Measurements from ENCODE around the gene ABHD8. TPM values are rescaled to one million over a fixed set of nuclear protein-coding genes. Genes with fewer than 3 reads are reported as not detected.

Gene ABHD8
- total and polyA plus RNA-seq, 2 of the 4 experiments (the other 2 are of a cell fraction), result 3.9 to 10.2 TPM

DNA sequence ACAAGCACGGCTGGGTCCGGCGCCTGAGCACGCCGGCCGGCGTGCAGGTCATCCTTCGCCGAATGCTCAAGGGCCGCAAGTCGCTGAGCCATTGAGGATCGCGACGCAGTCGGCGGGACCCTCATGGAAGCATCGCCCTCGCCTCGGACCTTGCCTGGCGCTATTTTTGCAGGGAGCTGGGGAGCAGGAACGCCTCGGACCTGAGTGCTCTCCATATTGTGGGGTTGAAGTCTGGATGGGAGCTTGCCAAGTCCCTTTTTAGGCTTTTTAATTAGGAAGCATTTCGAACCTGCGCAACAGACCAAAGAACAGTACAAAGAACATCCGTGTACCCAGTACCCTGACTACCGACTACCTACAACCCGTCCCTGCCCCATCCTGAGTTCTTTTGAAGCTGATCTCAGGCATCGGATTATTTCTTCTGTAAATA is 3.1 kb upstream of the ABHD8 start:
- H2BK15ac ChIP-seq (ENCODE audit: low read depth, low read length), result peak overlapping the region; percentile 87; the same call in 2 of the 3 replicates
- ChIA-PET CTCF (interaction anchor here (0.7 kb wide), 1 partner anchor 18 kb away, joined by 7 read pairs; no protein-coding TSS in a partner anchor), POLR2A (ENCODE audit: unreplicated experiment) (no interaction called here)
- peak overlapping the region; percentile 77 for H4K91ac ChIP-seq (ENCODE audit: insufficient read depth, low read depth, low read length)
- no peak overlapping the region for H2BK120ac ChIP-seq (ENCODE audit: low read depth, low read length)
- no TSS peak for BruUV-seq (replicated peaks)
- H3K9me1 ChIP-seq (ENCODE audit: insufficient read depth, low read length), result peaks cover 26% of the 10 kb centered on the region
- 0% methylated on average over 14 of the region's 28 CpGs; no CpG with 5 or more reads in 1 of the 2 experiments for WGBS, 2 experiments (ENCODE audit: extremely low coverage in 2 of 2, insufficient read length in 1 of 2)
- H3K27ac ChIP-seq (ENCODE audit: insufficient read depth, low read length), result peak overlapping the region; percentile 61
- H3K36me3 ChIP-seq (ENCODE audit: control insufficient read depth, insufficient read depth, low read length), result no peaks in the 10 kb centered on the region
- H4K8ac ChIP-seq (ENCODE audit: low read depth in 2 of 2, low read length in 2 of 2), result peak overlapping the region; percentile 48 to 83
- H3K9ac ChIP-seq (ENCODE audit: low read depth, low read length), result peak overlapping the region; percentile 64
- H3K79me1 ChIP-seq (ENCODE audit: low read depth in 1 of 2, low read length in 2 of 2), result peaks cover 26 to 66% of the 10 kb centered on the region in 2 experiments
- H4K5ac ChIP-seq (ENCODE audit: low read depth, low read length), result peak overlapping the region; percentile 28; the same call in 1 of the 2 replicates
- intact Hi-C loops (cut with micrococcal nuclease) (no loop called here), in situ Hi-C loops (cut with MboI; ENCODE audit: low sequenced_read_pairs) (no loop called here), dilution Hi-C loops (cut with HindIII; ENCODE audit: low sequenced_read_pairs, unreplicated experiment) (no loop called here)
- peak overlapping the region; percentile 55 for H3K4me3 ChIP-seq (ENCODE audit: insufficient read depth, low read depth, low read length)
- H2AFZ ChIP-seq (replicated peaks; ENCODE audit: low read length, poor library complexity), result peak overlapping the region; percentile 94
- H4K20me1 ChIP-seq (ENCODE audit: insufficient read depth, low read length), result peaks cover 4% of the 10 kb centered on the region
- H2AK5ac ChIP-seq (ENCODE audit: low read depth, low read length), result peak overlapping the region; percentile 55
- peak overlapping the region; percentile 71 for H3K14ac ChIP-seq (replicated peaks; ENCODE audit: low read depth, low read length)
- no peak overlapping the region for H3K18ac ChIP-seq (ENCODE audit: low read depth, low read length)
- H3K4me1 ChIP-seq (ENCODE audit: control insufficient read depth, insufficient read depth, low read length), result peaks cover 8% of the 10 kb centered on the region
- H3K56ac ChIP-seq (ENCODE audit: extremely low read depth, insufficient read depth, low read length), result peak overlapping the region; percentile 33
- H3K4me2 ChIP-seq (ENCODE audit: low read depth, low read length), result peak overlapping the region; percentile 92
- TF ChIP-seq MXI1 (IDR thresholded peaks at IDR 0.05; ENCODE audit: borderline replicate concordance, low read depth, low read length) (peak; percentile 54; the same call in 1 of the 2 replicates), CEBPB (IDR thresholded peaks at IDR 0.05; ENCODE audit: low read depth, low read length) (no peak)
- H3K9me3 ChIP-seq (ENCODE audit: control insufficient read depth, insufficient read depth, low read length), result no peaks in the 10 kb centered on the region
- ATAC-seq (ENCODE audit: low read depth) (no peak), DNase-seq (no peak)
- H2BK5ac ChIP-seq (ENCODE audit: low read depth, low read length, poor library complexity, severe bottlenecking), result peak overlapping the region; percentile 57
- peak overlapping the region; percentile 94 for H2AK9ac ChIP-seq (replicated peaks; ENCODE audit: low read depth, low read length, poor library complexity)
- no peak overlapping the region for H2BK20ac ChIP-seq (ENCODE audit: low read depth, low read length)
- H3K4ac ChIP-seq (ENCODE audit: low read depth, low read length), result peak overlapping the region; percentile 71
- no peaks in the 10 kb centered on the region for H3K27me3 ChIP-seq (ENCODE audit: control insufficient read depth, insufficient read depth, low read length)
- H3K23ac ChIP-seq (ENCODE audit: low read depth, low read length), result peak overlapping the region; percentile 96

Data from IMR-90 (cell line).